Astrocyte (in vitro differentiated cells and primary cell): ENCODE data around the gene VAV2.

Source experiments
- EZH2 ChIP-seq: IDR thresholded peaks from 2 replicates; pipeline ENCODE4 v1.6.1; 2012; ENCODE audit warnings: mild to moderate bottlenecking, low read length, inconsistent platforms; ENCODE audit not compliant: insufficient read depth
- TF ChIP-seq, protein P1 (sequence below): IDR thresholded peaks from 2 replicates; pipeline ENCODE4 v1.5.1; 2011; ENCODE audit warnings: low read depth, mild to moderate bottlenecking, inconsistent platforms, low read length, moderate library complexity; ENCODE audit not compliant: insufficient read depth

- TF ChIP-seq, protein P1, sequence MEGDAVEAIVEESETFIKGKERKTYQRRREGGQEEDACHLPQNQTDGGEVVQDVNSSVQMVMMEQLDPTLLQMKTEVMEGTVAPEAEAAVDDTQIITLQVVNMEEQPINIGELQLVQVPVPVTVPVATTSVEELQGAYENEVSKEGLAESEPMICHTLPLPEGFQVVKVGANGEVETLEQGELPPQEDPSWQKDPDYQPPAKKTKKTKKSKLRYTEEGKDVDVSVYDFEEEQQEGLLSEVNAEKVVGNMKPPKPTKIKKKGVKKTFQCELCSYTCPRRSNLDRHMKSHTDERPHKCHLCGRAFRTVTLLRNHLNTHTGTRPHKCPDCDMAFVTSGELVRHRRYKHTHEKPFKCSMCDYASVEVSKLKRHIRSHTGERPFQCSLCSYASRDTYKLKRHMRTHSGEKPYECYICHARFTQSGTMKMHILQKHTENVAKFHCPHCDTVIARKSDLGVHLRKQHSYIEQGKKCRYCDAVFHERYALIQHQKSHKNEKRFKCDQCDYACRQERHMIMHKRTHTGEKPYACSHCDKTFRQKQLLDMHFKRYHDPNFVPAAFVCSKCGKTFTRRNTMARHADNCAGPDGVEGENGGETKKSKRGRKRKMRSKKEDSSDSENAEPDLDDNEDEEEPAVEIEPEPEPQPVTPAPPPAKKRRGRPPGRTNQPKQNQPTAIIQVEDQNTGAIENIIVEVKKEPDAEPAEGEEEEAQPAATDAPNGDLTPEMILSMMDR, result no peak
- TF ChIP-seq EZH2, result no peak
These were observed 102.4 kb downstream of the VAV2 start for GRCh38 chr9:133889584-133890301.
